GM12878 (cell line): ENCODE results near the gene ST7.

Experiments
- CTCF ChIP-seq, 3 experiments: IDR thresholded peaks in 2 of 3; conservative IDR thresholded peaks in 1 of 3; 2 replicates each; pipeline ENCODE4 v1.5.1; 2011; ENCODE audit warnings: low read depth in 3 of 3, low read length in 3 of 3, mild to moderate bottlenecking in 3 of 3, control low read depth in 2 of 3, moderate library complexity in 2 of 3, inconsistent platforms in 1 of 3, mixed read lengths in 1 of 3; ENCODE audit not compliant: control insufficient read depth in 2 of 3, insufficient read depth in 1 of 3; ENCODE audit errors: extremely low read depth in 1 of 3
- DPF2 ChIP-seq: fragments of 450-650 bp; IDR thresholded peaks from 2 replicates; pipeline ENCODE4 v1.6.1; 2017; ENCODE audit warnings: mild to moderate bottlenecking
- JUND ChIP-seq: IDR thresholded peaks from 2 replicates; pipeline ENCODE4 v1.6.1; 2012; ENCODE audit warnings: low read depth, mild to moderate bottlenecking, low read length, improper control_type of control experiment, moderate library complexity
- KDM1A ChIP-seq: fragments of 200-600 bp; sonication (generic); IDR thresholded peaks from 2 replicates; pipeline ENCODE4 v1.6.1; 2016; ENCODE audit warnings: borderline replicate concordance
- RELA ChIP-seq: fragments of 450-650 bp; IDR thresholded peaks from 2 replicates; pipeline ENCODE4 v1.8.0; 2014; ENCODE audit warnings: borderline replicate concordance; ENCODE audit not compliant: partially characterized antibody
- ZBTB33 ChIP-seq: fragments of 450-650 bp; IDR thresholded peaks from 2 replicates; pipeline ENCODE4 v1.6.1; 2017; ENCODE audit warnings: mild to moderate bottlenecking
- ZNF24 ChIP-seq: fragments of 450-650 bp; IDR thresholded peaks from 2 replicates; pipeline ENCODE4 v1.6.1; 2017; ENCODE audit warnings: antibody characterized with exemption, mild to moderate bottlenecking

- TF ChIP-seq CTCF (IDR thresholded peaks at IDR 0.05 in 2 of 3, conservative IDR thresholded peaks at IDR 0.05 in 1 of 3; ENCODE audit: control insufficient read depth in 2 of 3, extremely low read depth in 1 of 3, insufficient read depth in 1 of 3, low read depth in 3 of 3, low read length in 3 of 3) (no peak), RELA (no peak), ZBTB33 (no peak), JUND (no peak), ZNF24 (no peak), DPF2 (no peak), KDM1A (no peak)
These were observed 118.2 kb downstream of the ST7 start for GRCh38 chr7:117071551-117071950.
